Tibial artery (tissue), 4 donors: ENCODE results near the gene ANKRD34C.

Experiments
- DNase-seq, 2 donors: peaks; one replicate each; pipeline ENCODE4 v3.0.0-alpha.2; 2019
- H3K27ac ChIP-seq, 2 donors: fragments of 200-600 bp; sonication (generic) in 1 of 2; 1 replicate in 1 of 2; 2 replicates in 1 of 2; pipeline ENCODE4 v1.5.1; 2018 to 2019; ENCODE audit warnings: mild to moderate bottlenecking in 1 of 2
- H3K27me3 ChIP-seq, 2 donors: fragments of 200-600 bp; sonication (generic) in 1 of 2; one replicate each; pipeline versions ENCODE4 v1.5.1 to v1.6.0; 2016 to 2019
- H3K36me3 ChIP-seq, 3 donors: fragments of 200-600 bp; sonication (generic) in 2 of 3; one replicate each; pipeline ENCODE4 v1.5.1; 2016 to 2019; ENCODE audit warnings: mild to moderate bottlenecking in 2 of 3
- H3K4me1 ChIP-seq, 4 donors: fragments of 200-600 bp; sonication (generic) in 2 of 4; 1 replicate in 3 of 4; 2 replicates in 1 of 4; pipeline ENCODE4 v1.5.1; 2016 to 2019
- H3K4me3 ChIP-seq, 2 donors: fragments of 200-600 bp; sonication (generic) in 1 of 2; 1 replicate in 1 of 2; 2 replicates in 1 of 2; pipeline ENCODE4 v1.5.1; 2018 to 2019; ENCODE audit warnings: mild to moderate bottlenecking in 2 of 2
- H3K9me3 ChIP-seq, 3 donors: fragments of 200-600 bp; sonication (generic) in 1 of 3; one replicate each; pipeline ENCODE4 v1.5.1; 2016 to 2019
- intact Hi-C: fragments of 100-400 bp; cut with DNase I; formaldehyde crosslinking; loops from one replicate; pipeline ENCODE4 v1.15.0; 2023; ENCODE audit warnings: low total_unique reads
- TF ChIP-seq, protein P1 (sequence below), 2 experiments: fragments of 200-600 bp in 1 of 2; fragments of 450-650 bp in 1 of 2; IDR thresholded peaks; one replicate each; pipeline ENCODE4 v1.5.1; 2017 to 2019; ENCODE audit warnings: antibody characterized with exemption in 2 of 2, mild to moderate bottlenecking in 1 of 2, moderate library complexity in 1 of 2

The ANKRD34C gene

DNA sequence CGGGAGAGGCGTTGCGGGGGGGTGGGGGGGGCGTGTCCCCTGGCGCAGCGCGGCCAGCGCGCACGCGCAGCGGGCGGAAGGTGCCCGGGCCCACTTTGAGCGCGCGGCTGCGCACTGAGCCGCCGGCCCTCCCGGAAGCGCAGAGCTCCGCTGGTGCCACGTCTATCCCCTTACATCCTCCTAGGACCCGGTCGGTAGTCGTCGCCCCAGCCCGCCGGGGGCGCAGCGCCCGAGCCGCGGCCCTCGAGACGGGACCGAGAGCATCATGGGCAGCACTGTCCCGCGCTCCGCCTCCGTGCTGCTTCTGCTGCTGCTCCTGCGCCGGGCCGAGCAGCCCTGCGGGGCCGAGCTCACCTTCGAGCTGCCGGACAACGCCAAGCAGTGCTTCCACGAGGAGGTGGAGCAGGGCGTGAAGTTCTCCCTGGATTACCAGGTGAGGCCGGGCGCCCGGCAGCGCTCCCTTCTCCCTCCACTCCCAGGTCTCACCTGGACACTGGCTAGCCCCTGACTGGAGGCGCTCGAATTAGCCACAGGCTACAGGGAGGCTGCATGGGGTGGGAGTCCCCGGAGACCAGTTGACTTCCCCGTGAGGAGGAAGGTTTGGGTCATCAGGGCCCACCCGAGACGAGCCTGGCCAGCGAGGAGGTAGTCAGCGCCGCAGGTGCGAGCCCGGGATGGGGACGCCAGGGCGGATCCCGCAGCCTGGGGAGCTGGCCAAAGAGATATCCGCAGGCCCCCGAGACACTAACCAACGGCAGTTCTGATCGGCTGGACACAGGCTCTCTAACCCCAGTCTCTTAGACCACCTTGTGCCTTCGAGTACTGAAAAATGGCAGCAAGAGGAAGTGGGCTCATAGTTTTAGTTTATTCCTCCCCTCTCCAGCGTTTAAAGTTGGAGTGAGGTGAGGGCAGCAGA is 28.7 kb downstream of the ANKRD34C start, which contains the start of gene TMED3:
Gene TMED3, plus strand, starts transcription at position 128 of the 916 bp plus-strand sequence. Its CDS starts 138 bp downstream, at position 266.
- peak within 1 kb of the TSS; percentile 66 to 81 for H3K4me3 ChIP-seq
- no peaks in the 10 kb centered on the region for H3K27me3 ChIP-seq
- peaks cover 0 to 26% (median 11%) of the 10 kb centered on the region in 4 donors for H3K4me1 ChIP-seq
- TF ChIP-seq, protein P1, sequence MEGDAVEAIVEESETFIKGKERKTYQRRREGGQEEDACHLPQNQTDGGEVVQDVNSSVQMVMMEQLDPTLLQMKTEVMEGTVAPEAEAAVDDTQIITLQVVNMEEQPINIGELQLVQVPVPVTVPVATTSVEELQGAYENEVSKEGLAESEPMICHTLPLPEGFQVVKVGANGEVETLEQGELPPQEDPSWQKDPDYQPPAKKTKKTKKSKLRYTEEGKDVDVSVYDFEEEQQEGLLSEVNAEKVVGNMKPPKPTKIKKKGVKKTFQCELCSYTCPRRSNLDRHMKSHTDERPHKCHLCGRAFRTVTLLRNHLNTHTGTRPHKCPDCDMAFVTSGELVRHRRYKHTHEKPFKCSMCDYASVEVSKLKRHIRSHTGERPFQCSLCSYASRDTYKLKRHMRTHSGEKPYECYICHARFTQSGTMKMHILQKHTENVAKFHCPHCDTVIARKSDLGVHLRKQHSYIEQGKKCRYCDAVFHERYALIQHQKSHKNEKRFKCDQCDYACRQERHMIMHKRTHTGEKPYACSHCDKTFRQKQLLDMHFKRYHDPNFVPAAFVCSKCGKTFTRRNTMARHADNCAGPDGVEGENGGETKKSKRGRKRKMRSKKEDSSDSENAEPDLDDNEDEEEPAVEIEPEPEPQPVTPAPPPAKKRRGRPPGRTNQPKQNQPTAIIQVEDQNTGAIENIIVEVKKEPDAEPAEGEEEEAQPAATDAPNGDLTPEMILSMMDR (IDR thresholded peaks at IDR 0.05) = peak in 1 of 2 experiments; percentile 13
- H3K9me3 ChIP-seq = no peaks in the 10 kb centered on the region
- DNase-seq = peak; percentile 37 to 70
- H3K36me3 ChIP-seq = peaks cover 26 to 27% (median 27%) of the 10 kb centered on the region in 3 donors
- H3K27ac ChIP-seq = peak within 1 kb of the TSS; percentile 46 to 48
- intact Hi-C loops = loop anchor here (5.0 kb wide), 1 partner anchor 94 kb away; no protein-coding TSS in a partner anchor

DNA sequence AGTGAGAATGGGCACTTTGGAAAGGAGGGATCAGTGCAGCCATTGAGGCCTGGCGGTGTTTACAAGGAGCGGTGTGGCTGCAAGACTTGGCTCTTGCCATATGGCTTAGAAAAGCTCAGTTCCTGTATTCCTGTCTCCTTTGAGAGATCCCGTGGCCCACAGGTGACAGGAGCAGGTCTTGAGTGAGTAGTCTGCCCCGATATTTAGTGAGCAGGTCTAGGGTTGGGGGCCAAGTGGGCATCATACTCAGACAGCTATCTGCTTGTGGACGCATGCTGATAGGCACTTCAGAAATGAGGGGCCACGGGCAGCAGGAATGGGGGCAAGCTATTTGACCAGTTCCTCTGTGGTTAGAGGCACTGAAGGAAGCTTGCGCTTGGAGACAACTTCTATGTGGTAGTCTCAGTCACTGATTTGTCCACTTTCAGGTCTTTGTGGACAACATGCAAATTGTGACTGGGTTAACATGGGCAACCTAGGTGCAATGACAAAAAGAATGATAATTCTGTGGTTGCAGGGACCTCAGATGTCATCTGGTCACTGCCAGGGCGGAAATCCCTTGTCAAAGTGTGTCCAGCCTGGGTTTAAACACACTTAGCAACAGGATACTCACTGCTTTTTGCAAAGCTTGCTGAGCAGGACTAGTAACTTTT is 29.5 kb downstream of the ANKRD34C start:
- intact Hi-C loops = loop anchor here (5.0 kb wide), 1 partner anchor 95 kb away; no protein-coding TSS in a partner anchor
- peaks cover 0 to 33% (median 11%) of the 10 kb centered on the region in 4 donors for H3K4me1 ChIP-seq
- H3K36me3 ChIP-seq = peaks cover 33 to 34% (median 34%) of the 10 kb centered on the region in 3 donors
- peak overlapping the region; percentile 66 to 81 for H3K4me3 ChIP-seq
- TF ChIP-seq, protein P1 (IDR thresholded peaks at IDR 0.05) = no peak
- H3K9me3 ChIP-seq = no peaks in the 10 kb centered on the region
- H3K27ac ChIP-seq = no peak overlapping the region
- H3K27me3 ChIP-seq = no peaks in the 10 kb centered on the region
- DNase-seq = no peak

DNA sequence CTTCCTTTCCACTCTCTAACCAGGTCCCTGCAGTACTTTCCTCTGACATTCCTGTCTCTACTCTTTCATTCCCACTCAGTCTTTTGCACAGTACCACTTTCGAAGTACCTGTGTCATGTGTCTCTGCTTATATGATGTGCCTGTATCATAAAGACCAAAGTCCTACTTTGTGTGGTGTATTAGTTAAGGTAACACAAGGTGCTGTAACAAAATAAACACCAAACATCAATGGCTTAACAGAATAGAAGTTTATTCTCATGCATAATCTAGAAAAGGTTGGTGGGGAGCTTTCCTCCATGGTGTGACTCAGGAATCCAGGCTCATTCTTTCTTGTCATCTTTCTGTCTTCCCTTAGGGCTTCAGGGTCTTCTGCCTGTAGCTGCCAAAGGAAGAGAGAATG is 31.7 kb downstream of the ANKRD34C start:
- no peak for DNase-seq
- no peaks in the 10 kb centered on the region for H3K27me3 ChIP-seq
- intact Hi-C loops = loop anchor here (5.0 kb wide), 1 partner anchor 97 kb away; no protein-coding TSS in a partner anchor
- no peak overlapping the region for H3K4me3 ChIP-seq
- no peaks in the 10 kb centered on the region for H3K9me3 ChIP-seq
- H3K36me3 ChIP-seq = peaks cover 47 to 55% (median 49%) of the 10 kb centered on the region in 3 donors
- peaks cover 0 to 37% (median 11%) of the 10 kb centered on the region in 4 donors for H3K4me1 ChIP-seq
- no peak overlapping the region for H3K27ac ChIP-seq
- TF ChIP-seq, protein P1 (IDR thresholded peaks at IDR 0.05) = no peak

DNA sequence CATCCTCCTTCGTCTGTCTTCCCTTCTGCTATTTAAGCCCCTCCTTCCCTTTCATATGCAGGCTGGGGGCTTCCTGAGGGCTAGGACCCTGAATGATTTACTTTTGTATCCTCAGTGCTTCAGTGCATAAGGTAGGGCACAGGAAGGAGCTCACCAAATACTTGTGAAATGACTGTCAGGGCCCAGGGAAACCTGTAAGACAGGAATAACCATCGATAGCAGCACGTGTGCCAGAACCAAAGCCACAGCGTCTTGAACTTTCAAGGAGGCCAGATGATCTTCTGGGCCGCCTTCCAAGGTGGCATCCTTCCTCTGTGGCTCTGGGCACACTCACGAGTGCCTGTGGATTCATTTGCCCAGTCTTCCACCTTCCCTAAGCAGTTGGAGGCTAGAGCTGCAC is 32.3 kb downstream of the ANKRD34C start:
- no peak overlapping the region for H3K4me3 ChIP-seq
- no peaks in the 10 kb centered on the region for H3K27me3 ChIP-seq
- H3K9me3 ChIP-seq = no peaks in the 10 kb centered on the region
- no peak for DNase-seq
- TF ChIP-seq, protein P1 (IDR thresholded peaks at IDR 0.05) = no peak
- H3K36me3 ChIP-seq = peaks cover 47 to 61% (median 55%) of the 10 kb centered on the region in 3 donors
- H3K4me1 ChIP-seq = peaks cover 0 to 37% (median 11%) of the 10 kb centered on the region in 4 donors
- no peak overlapping the region for H3K27ac ChIP-seq
- intact Hi-C loops = loop anchor here (5.0 kb wide), 1 partner anchor 98 kb away; no protein-coding TSS in a partner anchor

DNA sequence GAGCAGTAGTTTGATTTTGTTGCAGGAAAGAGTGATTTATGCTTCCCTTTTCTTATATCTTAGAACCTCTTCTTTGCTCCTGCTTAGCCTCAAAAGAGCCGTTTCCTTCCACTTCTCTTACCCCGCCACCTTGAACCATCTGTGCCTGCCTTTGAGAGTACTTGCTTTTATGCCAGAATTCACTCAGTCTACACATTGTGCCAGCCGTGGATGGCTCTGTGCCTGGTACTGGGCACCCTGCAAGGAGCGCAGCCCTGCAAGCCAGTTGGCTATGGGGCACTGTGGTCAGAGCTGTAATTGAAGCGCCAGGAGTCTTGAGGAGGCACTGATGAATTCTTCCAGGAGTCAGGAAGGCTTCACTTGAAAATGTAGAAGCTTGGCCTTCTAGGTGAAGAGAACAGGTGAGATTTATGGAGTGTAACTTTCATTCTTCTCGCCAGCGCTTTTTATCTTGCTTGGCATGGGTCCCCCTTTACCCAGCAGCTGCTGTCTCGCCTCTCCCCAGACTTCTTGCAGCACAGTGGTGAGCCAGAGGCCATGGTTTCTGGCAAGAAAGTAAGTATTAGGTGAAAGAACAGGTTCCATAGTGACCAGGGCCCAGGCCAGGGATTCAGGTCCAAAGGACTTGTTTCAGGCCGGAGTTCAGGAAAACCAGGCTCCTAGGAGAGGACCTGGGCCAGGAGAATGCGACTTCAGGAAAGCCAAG is 33.3 kb downstream of the ANKRD34C start:
- intact Hi-C loops = no loop called here
- no peak for DNase-seq
- no peaks in the 10 kb centered on the region for H3K27me3 ChIP-seq
- no peaks in the 10 kb centered on the region for H3K9me3 ChIP-seq
- H3K4me1 ChIP-seq = peaks cover 0 to 32% (median 11%) of the 10 kb centered on the region in 4 donors
- TF ChIP-seq, protein P1 (IDR thresholded peaks at IDR 0.05) = no peak
- peaks cover 53 to 71% (median 61%) of the 10 kb centered on the region in 3 donors for H3K36me3 ChIP-seq
- H3K4me3 ChIP-seq = no peak overlapping the region
- no peak overlapping the region for H3K27ac ChIP-seq
